Measurements from ENCODE around the gene LIMCH1. TPM values are rescaled to one million over a fixed set of nuclear protein-coding genes. Genes with fewer than 3 reads are reported as not detected.

Gene LIMCH1
- polyA plus RNA-seq, 1 of the 3 experiments (the other 2 are of a cell fraction): 1.2 TPM

- no peak overlapping the region for H2AFZ ChIP-seq (ENCODE audit: low read depth)
- peaks cover 0 to 3% of the 10 kb centered on the region in 2 experiments; a peak in 1 of 4 replicates for H3K4me1 ChIP-seq (ENCODE audit: control insufficient read depth in 1 of 2, insufficient read depth in 2 of 2, low read depth in 1 of 2, low read length in 1 of 2)
- H4K20me1 ChIP-seq (ENCODE audit: insufficient read depth): no peaks in the 10 kb centered on the region
- H3K27me3 ChIP-seq (ENCODE audit: insufficient read depth): no peaks in the 10 kb centered on the region
- no peaks in the 10 kb centered on the region for H3K36me3 ChIP-seq (replicated peaks in 1 of 2; ENCODE audit: control insufficient read depth in 1 of 2, insufficient read depth in 2 of 2, low read length in 1 of 2)
- POLR2A ChIA-PET: no interaction called here
- CTCF ChIA-PET: interaction anchor here (1.3 kb wide), 1 partner anchor 297 kb away, joined by 4 read pairs; no protein-coding TSS in a partner anchor
- no peak overlapping the region for H3K9ac ChIP-seq
- TF ChIP-seq CHD2 (IDR thresholded peaks at IDR 0.05; ENCODE audit: low read length, partially characterized antibody) (no peak), TAF1 (IDR thresholded peaks at IDR 0.05; ENCODE audit: borderline replicate concordance, low read depth, low read length) (no peak), TCF12 (IDR thresholded peaks at IDR 0.05) (no peak)
- no peak overlapping the region for H3K4me3 ChIP-seq (ENCODE audit: low read depth in 2 of 2, low read length in 1 of 2)
- no peaks in the 10 kb centered on the region for H3K9me2 ChIP-seq
- 60% methylated on average over 3 of the region's 3 CpGs for WGBS (ENCODE audit: low lambda C conversion rate)
- no peak overlapping the region for H3K27ac ChIP-seq (ENCODE audit: low read depth in 2 of 2, low read length in 1 of 2)
- DNase-seq: no peak
- H3K4me2 ChIP-seq: no peak overlapping the region
- H3K9me3 ChIP-seq: no peaks in the 10 kb centered on the region
- H3K79me2 ChIP-seq (ENCODE audit: insufficient read depth): no peaks in the 10 kb centered on the region
- no peaks in the 10 kb centered on the region for H3F3A ChIP-seq (replicated peaks; ENCODE audit: insufficient read depth)
These were observed 118.1 kb downstream of the LIMCH1 start for GRCh38 chr4:41656106-41656505.

- Histone ChIP-seq H3K36me3 (replicated peaks in 1 of 2; ENCODE audit: control insufficient read depth in 1 of 2, insufficient read depth in 2 of 2, low read length in 1 of 2) (no peaks in the 10 kb centered on the region), H3K27ac (ENCODE audit: low read depth in 2 of 2, low read length in 1 of 2) (no peak overlapping the region), H3K4me2 (no peak overlapping the region), H3F3A (replicated peaks; ENCODE audit: insufficient read depth) (no peaks in the 10 kb centered on the region), H2AFZ (ENCODE audit: low read depth) (no peak overlapping the region), H3K9me2 (no peaks in the 10 kb centered on the region), H3K4me3 (ENCODE audit: low read depth in 2 of 2, low read length in 1 of 2) (no peak overlapping the region), H3K4me1 (ENCODE audit: control insufficient read depth in 1 of 2, insufficient read depth in 2 of 2, low read depth in 1 of 2, low read length in 1 of 2) (peaks cover 0 to 3% of the 10 kb centered on the region in 2 experiments; a peak in 1 of 4 replicates), H3K27me3 (ENCODE audit: insufficient read depth) (no peaks in the 10 kb centered on the region), H4K20me1 (ENCODE audit: insufficient read depth) (no peaks in the 10 kb centered on the region), H3K9me3 (no peaks in the 10 kb centered on the region), H3K9ac (no peak overlapping the region), H3K79me2 (ENCODE audit: insufficient read depth) (no peaks in the 10 kb centered on the region)
- 64% methylated on average over 14 of the region's 15 CpGs for WGBS (ENCODE audit: low lambda C conversion rate)
- DNase-seq: no peak
- TF ChIP-seq MXI1 (IDR thresholded peaks at IDR 0.05; ENCODE audit: low read depth, low read length): no peak
- TF ChIP-seq ELF1 (IDR thresholded peaks at IDR 0.05): no peak
- TF ChIP-seq RXRA (IDR thresholded peaks at IDR 0.05; ENCODE audit: borderline replicate concordance, low read depth): no peak
- TF ChIP-seq ZBTB33 (IDR thresholded peaks at IDR 0.05; ENCODE audit: borderline replicate concordance, low read depth): no peak
- no peak for TF ChIP-seq RAD21 (IDR thresholded peaks at IDR 0.05; ENCODE audit: low read length)
- TF ChIP-seq, protein P1, sequence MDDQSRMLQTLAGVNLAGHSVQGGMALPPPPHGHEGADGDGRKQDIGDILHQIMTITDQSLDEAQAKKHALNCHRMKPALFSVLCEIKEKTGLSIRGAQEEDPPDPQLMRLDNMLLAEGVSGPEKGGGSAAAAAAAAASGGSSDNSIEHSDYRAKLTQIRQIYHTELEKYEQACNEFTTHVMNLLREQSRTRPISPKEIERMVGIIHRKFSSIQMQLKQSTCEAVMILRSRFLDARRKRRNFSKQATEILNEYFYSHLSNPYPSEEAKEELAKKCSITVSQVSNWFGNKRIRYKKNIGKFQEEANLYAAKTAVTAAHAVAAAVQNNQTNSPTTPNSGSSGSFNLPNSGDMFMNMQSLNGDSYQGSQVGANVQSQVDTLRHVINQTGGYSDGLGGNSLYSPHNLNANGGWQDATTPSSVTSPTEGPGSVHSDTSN (IDR thresholded peaks at IDR 0.05): no peak
- CTCF ChIA-PET: interaction anchor here (1.0 kb wide), 2 partner anchors 12 to 296 kb away, joined by 4 read pairs; no protein-coding TSS in a partner anchor
- POLR2A ChIA-PET: no interaction called here
These were observed 118.9 kb downstream of the LIMCH1 start for GRCh38 chr4:41656572-41657520.
